DMS53 treated with DMSO at 0.1 percent for 48 hours (cell line): ENCODE results near the gene IFT122.
A peak's percentile ranks its signal among the peaks of the same experiment; 100 is the strongest.
"Not testable (repeated sequence)": the region's sequence is repeated elsewhere in the genome, so short reads cannot be mapped to it uniquely, and the experiment has no call there.

Experiments
- DNase-seq: peaks from one replicate; lab custom pipeline; 2025; ENCODE audit not compliant: unreplicated experiment; lab: John Stamatoyannopoulos, UW

IFT122 gene

GRCh38 chr3:129473067-129473768 is 33.2 kb downstream of the IFT122 start:
- no peak for DNase-seq

GRCh38 chr3:129473769-129474152 is 33.7 kb downstream of the IFT122 start:
- DNase-seq: no peak

- no peak for DNase-seq
Measured at GRCh38 chr3:129474984-129475804, 35.2 kb downstream of the IFT122 start.

- DNase-seq: no peak
Measured at GRCh38 chr3:129475863-129476262, 35.8 kb downstream of the IFT122 start.

GRCh38 chr3:129476586-129476985 is 36.6 kb downstream of the IFT122 start:
- peak; percentile 85 for DNase-seq

- not testable (repeated sequence) for DNase-seq
Measured at GRCh38 chr3:129481225-129481765, 41.3 kb downstream of the IFT122 start.

- no peak for DNase-seq
Measured at GRCh38 chr3:129481766-129482332, 41.8 kb downstream of the IFT122 start.

GRCh38 chr3:129482721-129483120 is 42.7 kb downstream of the IFT122 start:
- no peak for DNase-seq

- DNase-seq: no peak
Measured at GRCh38 chr3:129483870-129484269, 43.8 kb downstream of the IFT122 start.

GRCh38 chr3:129485146-129485545 is 45.1 kb downstream of the IFT122 start:
- not testable (repeated sequence) for DNase-seq

- no peak for DNase-seq
Measured at GRCh38 chr3:129485721-129486663, 46.0 kb downstream of the IFT122 start.

- DNase-seq: no peak
Measured at GRCh38 chr3:129486664-129487035, 46.6 kb downstream of the IFT122 start.

GRCh38 chr3:129487183-129487867 is 47.3 kb downstream of the IFT122 start:
- DNase-seq: no peak

GRCh38 chr3:129487868-129488335 is 47.9 kb downstream of the IFT122 start:
- DNase-seq: not testable (repeated sequence)

GRCh38 chr3:129489258-129489657 is 49.2 kb downstream of the IFT122 start:
- DNase-seq: not testable (repeated sequence)

- DNase-seq: peak; percentile 76
Measured at GRCh38 chr3:129490273-129490675, 50.2 kb downstream of the IFT122 start.

GRCh38 chr3:129491077-129491476 is 51.1 kb downstream of the IFT122 start:
- DNase-seq: not testable (repeated sequence)

GRCh38 chr3:129491794-129492193 is 51.8 kb downstream of the IFT122 start:
- DNase-seq: no peak

GRCh38 chr3:129492691-129493090 is 52.7 kb downstream of the IFT122 start:
- DNase-seq: no peak

GRCh38 chr3:129493206-129493605 is 53.2 kb downstream of the IFT122 start:
- no peak for DNase-seq
